ENCODE results near the gene GUCY1A2.

DNA sequence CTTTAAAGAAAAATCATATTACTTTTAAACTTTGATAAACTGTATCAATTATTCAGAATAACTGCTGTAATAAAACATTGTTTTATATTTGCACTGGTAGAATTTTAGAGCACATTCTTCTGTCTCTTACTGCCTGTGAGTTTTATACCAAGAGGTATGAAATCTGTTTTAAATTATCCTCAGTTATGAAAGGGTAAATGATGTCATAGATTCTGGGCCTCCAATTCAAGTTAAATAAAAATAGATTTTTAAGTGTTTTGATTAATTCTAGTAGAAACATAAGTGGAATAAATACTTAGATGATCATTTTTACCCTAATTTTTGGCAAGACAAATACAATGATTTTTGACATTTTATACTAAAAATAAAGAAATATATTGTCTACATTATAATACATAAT is 93.0 kb downstream of the GUCY1A2 start:
- TF ChIP-seq, protein P1, sequence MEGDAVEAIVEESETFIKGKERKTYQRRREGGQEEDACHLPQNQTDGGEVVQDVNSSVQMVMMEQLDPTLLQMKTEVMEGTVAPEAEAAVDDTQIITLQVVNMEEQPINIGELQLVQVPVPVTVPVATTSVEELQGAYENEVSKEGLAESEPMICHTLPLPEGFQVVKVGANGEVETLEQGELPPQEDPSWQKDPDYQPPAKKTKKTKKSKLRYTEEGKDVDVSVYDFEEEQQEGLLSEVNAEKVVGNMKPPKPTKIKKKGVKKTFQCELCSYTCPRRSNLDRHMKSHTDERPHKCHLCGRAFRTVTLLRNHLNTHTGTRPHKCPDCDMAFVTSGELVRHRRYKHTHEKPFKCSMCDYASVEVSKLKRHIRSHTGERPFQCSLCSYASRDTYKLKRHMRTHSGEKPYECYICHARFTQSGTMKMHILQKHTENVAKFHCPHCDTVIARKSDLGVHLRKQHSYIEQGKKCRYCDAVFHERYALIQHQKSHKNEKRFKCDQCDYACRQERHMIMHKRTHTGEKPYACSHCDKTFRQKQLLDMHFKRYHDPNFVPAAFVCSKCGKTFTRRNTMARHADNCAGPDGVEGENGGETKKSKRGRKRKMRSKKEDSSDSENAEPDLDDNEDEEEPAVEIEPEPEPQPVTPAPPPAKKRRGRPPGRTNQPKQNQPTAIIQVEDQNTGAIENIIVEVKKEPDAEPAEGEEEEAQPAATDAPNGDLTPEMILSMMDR (conservative IDR thresholded peaks at IDR 0.05; ENCODE audit: low read depth, low read length) = no peak
- no peak for TF ChIP-seq EZH2 (IDR thresholded peaks at IDR 0.05; ENCODE audit: borderline replicate concordance, low read depth, low read length, poor library complexity, severe bottlenecking)
